Stomach (tissue), 9 donors: ENCODE results near the gene MORF4L2. TPM values are rescaled to one million over a fixed set of nuclear protein-coding genes. Genes with fewer than 3 reads are reported as not detected.

Source experiments
- DNase-seq, 2 donors: peaks; one replicate each; pipeline versions ENCODE4 v3.0.0 to v3.0.0-alpha.2; 2013 to 2019
- H3K27ac ChIP-seq, 5 donors: fragments of 200-600 bp in 4 of 5; sonication (generic) in 4 of 5; one replicate each; pipeline ENCODE4 v1.5.1; 2013 to 2019; ENCODE audit warnings: mild to moderate bottlenecking in 1 of 5, moderate library complexity in 1 of 5
- H3K27me3 ChIP-seq, 3 donors: fragments of 200-600 bp; sonication (generic); one replicate each; pipeline ENCODE4 v1.5.1; 2017 to 2019; ENCODE audit warnings: mixed run types in 1 of 3
- H3K36me3 ChIP-seq, 4 donors: fragments of 200-600 bp; sonication (generic); 1 replicate in 3 of 4; 2 replicates in 1 of 4; pipeline ENCODE4 v1.5.1; 2016 to 2019
- H3K4me1 ChIP-seq, 4 donors: fragments of 200-600 bp; sonication (generic); one replicate each; pipeline ENCODE4 v1.5.1; 2016 to 2019
- H3K4me3 ChIP-seq, 4 donors: fragments of 200-600 bp; sonication (generic) in 3 of 4; one replicate each; pipeline ENCODE4 v1.5.1; 2016 to 2019; ENCODE audit warnings: mild to moderate bottlenecking in 1 of 4
- H3K9me3 ChIP-seq, 4 donors: fragments of 200-600 bp; sonication (generic); one replicate each; pipeline ENCODE4 v1.5.1; 2016 to 2019
- CTCF ChIP-seq, 7 experiments: fragments of 450-650 bp in 4 of 7; fragments of 200-600 bp in 3 of 7; sonication (generic) in 3 of 7; IDR thresholded peaks; one replicate each; pipeline ENCODE4 v1.5.1; 2016 to 2019; ENCODE audit warnings: antibody characterized with exemption in 7 of 7, control low read depth in 2 of 7, mild to moderate bottlenecking in 1 of 7
- EP300 ChIP-seq: sonication (generic); formaldehyde crosslinking; IDR thresholded peaks from one replicate; pipeline ENCODE4 v1.6.1; 2017; ENCODE audit warnings: antibody characterized with exemption
- POLR2A ChIP-seq, 4 donors: fragments of 450-650 bp; IDR thresholded peaks; one replicate each; pipeline ENCODE4 v1.6.1; 2016; ENCODE audit warnings: antibody characterized with exemption in 4 of 4, control low read depth in 2 of 4, mild to moderate bottlenecking in 1 of 4, moderate library complexity in 1 of 4
- POLR2AphosphoS5 ChIP-seq, 3 donors: sonication (generic); formaldehyde crosslinking; IDR thresholded peaks; one replicate each; pipeline ENCODE4 v1.6.1; 2016; ENCODE audit warnings: antibody characterized with exemption in 3 of 3
- WGBS, 5 donors: extraction: QIAGEN DNeasy Blood & Tissue Kit in 3 of 5; methylation state at CpG; one replicate each; pipeline versions ENCODE4 v1.1.5 to v1.1.7; 2013 to 2018; 5-methylcytosine and 5-hydroxymethylcytosine counted together
- intact Hi-C: fragments of 100-400 bp; cut with DNase I; formaldehyde crosslinking; loops from one replicate; pipeline ENCODE4 v1.15.1; 2023; ENCODE audit warnings: low total_unique reads
- polyA plus RNA-seq, 3 donors: library from polyadenylated mRNA; stranded (reverse); fragments of 200-250 nt; gene quantifications; one replicate each; pipeline ENCODE4 v1.2.3, GENCODE V29; 2013
- total RNA-seq, 5 donors: library from RNA; depleted of rRNA; stranded (reverse); fragments of >200 nt; gene quantifications; one replicate each; pipeline versions ENCODE4 v1.1.0 to v1.2.3, GENCODE V29; 2014 to 2016
- donor health status: healthy with polysubstance abuse.
- donor health status: Bipolar disorder and iron deficiency.
- donor health status: healthy.

MORF4L2 gene
- total and polyA plus RNA-seq, 8 donors: 104 to 441 (median 249) TPM

GRCh38 chrX:103727115-103727514, 40.6 kb upstream of the MORF4L2 start:
- TF ChIP-seq EP300 (no peak), POLR2A (IDR thresholded peaks at IDR 0.05) (no peak), POLR2AphosphoS5 (IDR thresholded peaks at IDR 0.05) (no peak), CTCF (IDR thresholded peaks at IDR 0.05) (no peak)
- Histone ChIP-seq H3K4me3 (no peak overlapping the region), H3K4me1 (no peaks in the 10 kb centered on the region), H3K27ac (no peak overlapping the region), H3K9me3 (no peaks in the 10 kb centered on the region), H3K36me3 (no peaks in the 10 kb centered on the region), H3K27me3 (peaks cover 0 to 16% (median 0%) of the 10 kb centered on the region in 3 donors)
- intact Hi-C loops: no loop called here
- WGBS, 5 donors: 49 to 83% (median 71%) methylated on average over 1 to 4 of the region's 4 CpGs
- no peak for DNase-seq

- H3K36me3 ChIP-seq: no peaks in the 10 kb centered on the region
- intact Hi-C loops: no loop called here
- DNase-seq: peak in 1 of 2 donors; percentile 27
Observed at GRCh38 chrX:103726477-103726876, 40.0 kb upstream of the MORF4L2 start.

GRCh38 chrX:103722505-103722904, 36.0 kb upstream of the MORF4L2 start:
- Histone ChIP-seq H3K36me3 (no peaks in the 10 kb centered on the region), H3K4me1 (no peaks in the 10 kb centered on the region), H3K9me3 (no peaks in the 10 kb centered on the region), H3K27ac (no peak overlapping the region), H3K27me3 (peaks cover 0 to 7% (median 0%) of the 10 kb centered on the region in 3 donors), H3K4me3 (no peak overlapping the region)
- TF ChIP-seq CTCF (IDR thresholded peaks at IDR 0.05) (no peak), POLR2A (IDR thresholded peaks at IDR 0.05) (no peak), POLR2AphosphoS5 (IDR thresholded peaks at IDR 0.05) (no peak), EP300 (no peak)
- DNase-seq: no peak
- intact Hi-C loops: no loop called here
- WGBS, 5 donors: 59 to 77% (median 69%) methylated on average over 2 to 3 of the region's 3 CpGs

More at GRCh38 chrX:103726477-103726876, 40.0 kb upstream of the MORF4L2 start:
- Histone ChIP-seq H3K27me3 (peaks cover 0 to 18% (median 0%) of the 10 kb centered on the region in 3 donors), H3K4me1 (no peaks in the 10 kb centered on the region), H3K9me3 (no peaks in the 10 kb centered on the region), H3K27ac (no peak overlapping the region), H3K4me3 (no peak overlapping the region)
- TF ChIP-seq POLR2AphosphoS5 (IDR thresholded peaks at IDR 0.05) (no peak), CTCF (IDR thresholded peaks at IDR 0.05) (no peak), POLR2A (IDR thresholded peaks at IDR 0.05) (no peak), EP300 (no peak)
- WGBS, 5 donors: 22 to 67% (median 45%) methylated on average over 4 to 5 of the region's 5 CpGs

GRCh38 chrX:103718120-103718519, 31.6 kb upstream of the MORF4L2 start:
- no peak for DNase-seq
- peaks cover 0 to 12% (median 0%) of the 10 kb centered on the region in 3 donors for H3K27me3 ChIP-seq
- intact Hi-C loops: no loop called here
- no peaks in the 10 kb centered on the region for H3K4me1 ChIP-seq
- WGBS, 5 donors: 79 to 91% (median 84%) methylated on average over 4 of the region's 4 CpGs
- no peaks in the 10 kb centered on the region for H3K9me3 ChIP-seq
- no peak overlapping the region for H3K27ac ChIP-seq
- TF ChIP-seq CTCF (IDR thresholded peaks at IDR 0.05) (no peak), EP300 (no peak), POLR2A (IDR thresholded peaks at IDR 0.05) (no peak), POLR2AphosphoS5 (IDR thresholded peaks at IDR 0.05) (no peak)
- H3K4me3 ChIP-seq: no peak overlapping the region
- no peaks in the 10 kb centered on the region for H3K36me3 ChIP-seq
